Erythroblast (primary cell): ENCODE data around the gene LRFN2.

Source experiments
- GATA1 ChIP-seq: IDR thresholded peaks from 2 replicates; pipeline ENCODE4 v1.6.1; 2011; ENCODE audit warnings: low read depth, mild to moderate bottlenecking, control low read depth, low read length, moderate library complexity
- POLR2A ChIP-seq: IDR thresholded peaks from 2 replicates; pipeline ENCODE4 v1.6.1; 2011; ENCODE audit warnings: mild to moderate bottlenecking, low read length

- TF ChIP-seq POLR2A: no peak
- no peak for TF ChIP-seq GATA1
These were observed 39.7 kb upstream of the LRFN2 start for GRCh38 chr6:40626886-40627285.
